ENCODE measurements around the gene GLDC.

GRCh38 chr9:6552498-6553121 lies 92.9 kb downstream of the GLDC start:
- TF ChIP-seq SUZ12 (IDR thresholded peaks at IDR 0.05; ENCODE audit: extremely low read depth, insufficient read depth, insufficient read length) (no peak), ZNF274 (IDR thresholded peaks at IDR 0.05; ENCODE audit: low read depth, low read length) (no peak)

All from NT2/D1 (cell line).